VCaP (cell line): ENCODE results near the gene CHST5.
A peak's percentile ranks its signal among the peaks of the same experiment; 100 is the strongest.

Experiments used
- H3K27ac ChIP-seq: fragments of 450-650 bp; 2 replicates; pipeline ENCODE4 v1.5.1; 2017
- TF ChIP-seq, protein P1 (sequence below): fragments of 450-650 bp; conservative IDR thresholded peaks from 2 replicates; pipeline ENCODE4 v1.5.1; 2017; ENCODE audit warnings: mild to moderate bottlenecking, moderate library complexity

CHST5 gene

GRCh38 chr16:75486014-75486675 is 49.8 kb downstream of the CHST5 start:
- TF ChIP-seq, protein P1, sequence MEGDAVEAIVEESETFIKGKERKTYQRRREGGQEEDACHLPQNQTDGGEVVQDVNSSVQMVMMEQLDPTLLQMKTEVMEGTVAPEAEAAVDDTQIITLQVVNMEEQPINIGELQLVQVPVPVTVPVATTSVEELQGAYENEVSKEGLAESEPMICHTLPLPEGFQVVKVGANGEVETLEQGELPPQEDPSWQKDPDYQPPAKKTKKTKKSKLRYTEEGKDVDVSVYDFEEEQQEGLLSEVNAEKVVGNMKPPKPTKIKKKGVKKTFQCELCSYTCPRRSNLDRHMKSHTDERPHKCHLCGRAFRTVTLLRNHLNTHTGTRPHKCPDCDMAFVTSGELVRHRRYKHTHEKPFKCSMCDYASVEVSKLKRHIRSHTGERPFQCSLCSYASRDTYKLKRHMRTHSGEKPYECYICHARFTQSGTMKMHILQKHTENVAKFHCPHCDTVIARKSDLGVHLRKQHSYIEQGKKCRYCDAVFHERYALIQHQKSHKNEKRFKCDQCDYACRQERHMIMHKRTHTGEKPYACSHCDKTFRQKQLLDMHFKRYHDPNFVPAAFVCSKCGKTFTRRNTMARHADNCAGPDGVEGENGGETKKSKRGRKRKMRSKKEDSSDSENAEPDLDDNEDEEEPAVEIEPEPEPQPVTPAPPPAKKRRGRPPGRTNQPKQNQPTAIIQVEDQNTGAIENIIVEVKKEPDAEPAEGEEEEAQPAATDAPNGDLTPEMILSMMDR = no peak
- H3K27ac ChIP-seq = no peak overlapping the region

DNA sequence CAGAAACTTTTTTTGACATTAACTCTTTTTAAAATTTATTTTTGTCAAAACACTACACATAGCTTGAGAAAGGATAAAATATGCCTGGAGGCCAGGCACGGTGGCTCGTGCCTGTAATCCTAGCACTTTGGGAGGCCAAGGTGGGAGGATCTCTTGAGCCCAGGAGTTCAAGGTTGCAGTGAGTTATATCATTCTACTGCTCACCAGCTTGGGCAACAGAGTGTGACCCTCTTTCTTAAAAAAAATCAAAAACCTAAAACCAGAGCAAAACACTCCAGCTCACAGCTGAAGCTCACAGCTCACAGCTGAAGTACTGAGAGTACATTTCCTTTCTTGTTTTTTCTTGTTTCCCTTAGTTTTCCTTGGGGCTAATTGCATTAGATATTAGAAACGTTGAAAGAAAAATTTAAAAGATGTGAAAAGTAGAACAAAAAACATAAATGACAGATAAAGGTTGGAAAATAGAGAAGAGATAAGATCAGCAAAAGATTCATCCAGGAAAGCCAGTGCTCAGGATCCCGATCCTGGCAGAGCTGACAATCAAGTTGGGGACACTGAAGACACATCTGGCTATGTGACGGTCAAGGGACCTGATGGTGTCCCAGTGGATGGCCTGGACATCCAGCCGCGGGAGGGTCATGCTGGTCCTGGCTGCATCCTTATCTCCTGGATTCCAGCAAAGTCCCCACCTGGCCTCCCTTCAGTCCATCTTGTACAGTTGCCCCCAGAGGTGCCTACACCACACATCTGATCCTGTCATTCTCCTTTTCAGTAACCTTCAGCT is 50.5 kb downstream of the CHST5 start:
- TF ChIP-seq, protein P1 = no peak
- H3K27ac ChIP-seq = no peak overlapping the region

GRCh38 chr16:75483222-75483621 is 52.7 kb downstream of the CHST5 start:
- no peak overlapping the region for H3K27ac ChIP-seq
- TF ChIP-seq, protein P1 = no peak

DNA sequence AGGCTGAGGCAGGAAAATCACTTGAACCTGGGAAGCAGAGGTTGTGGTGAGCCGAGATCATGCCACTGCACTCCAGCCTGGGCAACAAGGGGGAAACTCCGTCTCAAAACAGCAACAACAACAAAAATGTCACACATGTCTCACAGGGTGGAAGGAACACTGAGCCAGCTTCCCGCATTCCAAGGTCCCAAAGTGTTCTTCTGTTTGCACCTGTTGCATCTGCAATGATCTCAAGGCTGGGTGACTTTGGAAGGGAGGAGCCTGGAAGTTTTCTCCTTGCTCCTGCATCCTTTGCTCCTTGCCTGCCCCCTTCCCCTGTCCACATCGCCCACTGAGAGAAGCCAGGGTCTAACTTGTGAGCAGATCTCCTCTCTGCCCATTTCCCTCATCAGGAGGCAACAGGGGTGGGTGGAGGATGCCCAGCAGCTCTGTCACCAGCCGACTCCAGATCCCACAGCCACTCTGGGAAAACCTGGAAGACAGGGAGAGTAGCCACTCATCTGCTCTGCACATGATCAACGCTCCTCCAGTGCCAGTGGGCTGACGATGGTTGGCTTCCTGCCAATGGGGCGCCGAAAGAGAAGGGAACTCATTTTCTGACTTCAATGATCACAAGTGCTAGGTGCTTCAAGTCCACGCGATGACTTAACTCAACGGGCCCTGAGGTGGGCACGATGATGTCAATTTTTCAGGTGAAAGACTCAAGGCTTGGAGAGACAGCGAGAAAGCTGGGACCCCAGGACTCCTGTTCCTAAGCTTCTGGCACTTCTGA is 53.3 kb downstream of the CHST5 start:
- H3K27ac ChIP-seq = no peak overlapping the region
- TF ChIP-seq, protein P1 = no peak

DNA sequence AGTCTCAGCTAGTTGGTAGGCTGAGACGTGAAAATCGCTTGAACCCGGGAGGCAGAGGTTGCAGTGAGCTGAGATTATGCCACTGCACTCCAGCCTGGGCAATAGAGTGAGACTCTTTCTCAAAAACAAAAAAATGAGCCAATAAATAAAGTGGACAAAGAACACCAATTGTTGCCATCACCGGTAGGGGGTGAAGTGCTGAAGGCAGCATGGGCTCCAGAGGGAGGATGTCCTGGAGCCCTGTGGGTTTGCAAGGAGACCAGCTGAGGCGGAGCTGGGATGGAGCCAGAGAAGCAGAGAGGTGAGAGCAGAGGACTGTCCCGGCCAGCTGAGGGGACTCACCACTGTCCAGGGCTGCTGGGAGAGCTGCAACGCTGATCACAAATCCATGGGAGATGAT is 54.4 kb downstream of the CHST5 start:
- TF ChIP-seq, protein P1 = peak; percentile 12; the same call in 1 of the 2 replicates
- no peak overlapping the region for H3K27ac ChIP-seq

- TF ChIP-seq, protein P1 = no peak
- H3K27ac ChIP-seq = no peak overlapping the region
These were observed 56.4 kb downstream of the CHST5 start for GRCh38 chr16:75479421-75479990.
